LNCaP clone FGC (cell line): ENCODE measurements around the gene CCL25.

Source experiments
- DNase-seq: peaks from one replicate; pipeline ENCODE4 v3.0.0-alpha.2; 2011; ENCODE audit warnings: low read depth
- H3K4me3 ChIP-seq: 2 replicates; pipeline ENCODE4 v1.5.1; 2011; ENCODE audit warnings: mild to moderate bottlenecking, low read depth, low read length, control low read depth
- CTCF ChIP-seq: IDR thresholded peaks from 2 replicates; pipeline ENCODE4 v1.5.1; 2012; ENCODE audit warnings: mild to moderate bottlenecking; ENCODE audit not compliant: control insufficient read depth, insufficient read depth; ENCODE audit errors: extremely low read depth

The CCL25 gene

GRCh38 chr19:8045872-8046568 is 6.5 kb upstream of the CCL25 start:
- no peak for DNase-seq
- no peak for TF ChIP-seq CTCF
- H3K4me3 ChIP-seq, result no peak overlapping the region

- no peak overlapping the region for H3K4me3 ChIP-seq
- no peak for TF ChIP-seq CTCF
- no peak for DNase-seq
Measured at GRCh38 chr19:8046569-8047165, 5.9 kb upstream of the CCL25 start.

GRCh38 chr19:8050274-8051096 is 2.1 kb upstream of the CCL25 start:
- no peak overlapping the region for H3K4me3 ChIP-seq
- TF ChIP-seq CTCF, result no peak
- no peak for DNase-seq

- no peak overlapping the region for H3K4me3 ChIP-seq
- no peak for DNase-seq
- TF ChIP-seq CTCF, result no peak
Measured at GRCh38 chr19:8054169-8054568, 1.6 kb downstream of the CCL25 start.

GRCh38 chr19:8056533-8056932 is 4.0 kb downstream of the CCL25 start:
- H3K4me3 ChIP-seq, result no peak overlapping the region
- DNase-seq, result no peak
- no peak for TF ChIP-seq CTCF

- no peak for TF ChIP-seq CTCF
- no peak overlapping the region for H3K4me3 ChIP-seq
- no peak for DNase-seq
Measured at GRCh38 chr19:8057545-8058270, 5.1 kb downstream of the CCL25 start.
